HUES64 (cell line): ENCODE results near the gene ANP32D.
"Not testable (repeated sequence)": the region's sequence is repeated elsewhere in the genome, so short reads cannot be mapped to it uniquely, and the experiment has no call there.

Experiments used
- H3K27ac ChIP-seq: 2 replicates; pipeline ENCODE4 v1.7.0; 2013; ENCODE audit warnings: low read depth, low read length, inconsistent platforms
- H3K27me3 ChIP-seq: 2 replicates; pipeline ENCODE4 v1.6.1; 2013; ENCODE audit warnings: mild to moderate bottlenecking, low read length; ENCODE audit not compliant: insufficient read depth
- H3K36me3 ChIP-seq: 2 replicates; pipeline ENCODE4 v1.6.1; 2013; ENCODE audit warnings: mild to moderate bottlenecking, low read length; ENCODE audit not compliant: insufficient read depth
- H3K4me1 ChIP-seq: 2 replicates; pipeline ENCODE4 v1.6.1; 2013; ENCODE audit warnings: mild to moderate bottlenecking, low read length, moderate library complexity; ENCODE audit not compliant: insufficient read depth
- H3K4me3 ChIP-seq: 2 replicates; pipeline ENCODE4 v1.5.1; 2013; ENCODE audit warnings: mild to moderate bottlenecking, low read length, moderate library complexity
- H3K9ac ChIP-seq: 2 replicates; pipeline ENCODE4 v1.6.1; 2013; ENCODE audit warnings: mild to moderate bottlenecking, low read depth, low read length
- H3K9me3 ChIP-seq: 2 replicates; pipeline ENCODE4 v1.6.1; 2013; ENCODE audit warnings: low read depth, low read length; ENCODE audit not compliant: insufficient read depth
- WGBS: fragments of 150-250, 120-280 bp; methylation state at CpG from one replicate; pipeline ENCODE4 v1.1.7; 2013; ENCODE audit warnings: missing lambda C conversion rate; 5-methylcytosine and 5-hydroxymethylcytosine counted together

ANP32D gene

GRCh38 chr12:48454667-48455066 is 17.7 kb upstream of the ANP32D start:
- Histone ChIP-seq H3K4me1 (no peaks in the 10 kb centered on the region), H3K27me3 (no peaks in the 10 kb centered on the region; the same call in 1 of the 2 replicates), H3K9me3 (0 out of 2 replicates have a peak, but pooled peaks cover 3% of the 10 kb centered on the region), H3K36me3 (no peaks in the 10 kb centered on the region), H3K27ac (no peak overlapping the region), H3K9ac (no peak overlapping the region), H3K4me3 (no peak overlapping the region)
- 83% methylated on average over 1 of the region's 1 CpG for WGBS

GRCh38 chr12:48455116-48455515 is 17.2 kb upstream of the ANP32D start:
- H3K9me3 ChIP-seq: no peaks in the 10 kb centered on the region
- H3K27me3 ChIP-seq: no peaks in the 10 kb centered on the region; the same call in 1 of the 2 replicates
- WGBS: 75% methylated on average over 2 of the region's 2 CpGs
- H3K36me3 ChIP-seq: no peaks in the 10 kb centered on the region
- no peak overlapping the region for H3K4me3 ChIP-seq
- H3K27ac ChIP-seq: no peak overlapping the region
- no peaks in the 10 kb centered on the region for H3K4me1 ChIP-seq
- no peak overlapping the region for H3K9ac ChIP-seq

GRCh38 chr12:48459259-48459658 is 13.1 kb upstream of the ANP32D start:
- Histone ChIP-seq H3K4me1 (no peaks in the 10 kb centered on the region), H3K36me3 (no peaks in the 10 kb centered on the region), H3K9ac (no peak overlapping the region), H3K27me3 (no peaks in the 10 kb centered on the region; the same call in 1 of the 2 replicates), H3K27ac (no peak overlapping the region), H3K4me3 (no peak overlapping the region), H3K9me3 (no peaks in the 10 kb centered on the region)
- 95% methylated on average over 6 of the region's 6 CpGs for WGBS

- not testable (repeated sequence) for H3K4me1 ChIP-seq, H3K36me3 ChIP-seq, H3K27me3 ChIP-seq, H3K4me3 ChIP-seq, H3K9ac ChIP-seq, H3K27ac ChIP-seq
- WGBS: 87% methylated on average over 9 of the region's 9 CpGs
- peaks cover 77% of the 10 kb centered on the region for H3K9me3 ChIP-seq
Measured at GRCh38 chr12:48469027-48469426, 3.3 kb upstream of the ANP32D start.

- H3K4me3 ChIP-seq: no peak overlapping the region
- no peak overlapping the region for H3K27ac ChIP-seq
- no peaks in the 10 kb centered on the region for H3K27me3 ChIP-seq
- H3K9me3 ChIP-seq: peaks cover 54% of the 10 kb centered on the region
- WGBS: 88% methylated on average over 9 of the region's 9 CpGs
- no peaks in the 10 kb centered on the region for H3K4me1 ChIP-seq
- no peak overlapping the region for H3K9ac ChIP-seq
- no peaks in the 10 kb centered on the region for H3K36me3 ChIP-seq
Measured at GRCh38 chr12:48473061-48473460, 702 bp downstream of the ANP32D start.

- not testable (repeated sequence) for H3K27me3 ChIP-seq, H3K4me1 ChIP-seq, H3K36me3 ChIP-seq, H3K9ac ChIP-seq, H3K4me3 ChIP-seq, H3K27ac ChIP-seq
- 79% methylated on average over 11 of the region's 11 CpGs for WGBS
- H3K9me3 ChIP-seq: peaks cover 41% of the 10 kb centered on the region
Measured at GRCh38 chr12:48474497-48474896, 2.1 kb downstream of the ANP32D start.

- Histone ChIP-seq H3K36me3 (no peaks in the 10 kb centered on the region), H3K9ac (no peak within 1 kb of the TSS), H3K27ac (no peak within 1 kb of the TSS), H3K9me3 (0 out of 2 replicates have a peak, but pooled peaks cover 4% of the 10 kb centered on the region), H3K27me3 (no peaks in the 10 kb centered on the region; the same call in 1 of the 2 replicates), H3K4me1 (no peaks in the 10 kb centered on the region), H3K4me3 (no peak within 1 kb of the TSS)
- 95% methylated on average over 2 of the region's 2 CpGs for WGBS
Measured at GRCh38 chr12:48482198-48482597, 9.8 kb downstream of the ANP32D start, which contains the start of gene C12orf54. C12orf54 (plus strand) TSS chr12:48482498; CDS start chr12:48483297, 799 bp downstream.

- Histone ChIP-seq H3K27me3 (no peaks in the 10 kb centered on the region; the same call in 1 of the 2 replicates), H3K4me3 (no peak overlapping the region), H3K27ac (no peak overlapping the region), H3K36me3 (no peaks in the 10 kb centered on the region), H3K9ac (no peak overlapping the region), H3K4me1 (no peaks in the 10 kb centered on the region), H3K9me3 (0 out of 2 replicates have a peak, but pooled peaks cover 4% of the 10 kb centered on the region)
- WGBS: 90% methylated on average over 3 of the region's 3 CpGs
Measured at GRCh38 chr12:48482930-48483329, 10.6 kb downstream of the ANP32D start.

GRCh38 chr12:48486261-48486660 is 13.9 kb downstream of the ANP32D start:
- Histone ChIP-seq H3K4me3 (no peak overlapping the region), H3K27me3 (no peaks in the 10 kb centered on the region; the same call in 1 of the 2 replicates), H3K27ac (no peak overlapping the region), H3K36me3 (no peaks in the 10 kb centered on the region), H3K9ac (no peak overlapping the region), H3K9me3 (no peaks in the 10 kb centered on the region), H3K4me1 (no peaks in the 10 kb centered on the region)
- WGBS: 90% methylated on average over 2 of the region's 2 CpGs

- Histone ChIP-seq H3K9ac (no peak overlapping the region), H3K36me3 (no peaks in the 10 kb centered on the region), H3K9me3 (no peaks in the 10 kb centered on the region), H3K27me3 (no peaks in the 10 kb centered on the region; the same call in 1 of the 2 replicates), H3K27ac (no peak overlapping the region), H3K4me3 (no peak overlapping the region), H3K4me1 (no peaks in the 10 kb centered on the region)
- 83% methylated on average over 5 of the region's 5 CpGs for WGBS
Measured at GRCh38 chr12:48486679-48487078, 14.3 kb downstream of the ANP32D start.

- H3K9me3 ChIP-seq: no peaks in the 10 kb centered on the region
- H3K36me3 ChIP-seq: no peaks in the 10 kb centered on the region
- H3K27ac ChIP-seq: no peak overlapping the region
- no peak overlapping the region for H3K4me3 ChIP-seq
- no peak overlapping the region for H3K9ac ChIP-seq
- 78% methylated on average over 2 of the region's 2 CpGs for WGBS
- H3K27me3 ChIP-seq: no peaks in the 10 kb centered on the region; the same call in 1 of the 2 replicates
- no peaks in the 10 kb centered on the region for H3K4me1 ChIP-seq
Measured at GRCh38 chr12:48489012-48489411, 16.7 kb downstream of the ANP32D start.

GRCh38 chr12:48489456-48489855 is 17.1 kb downstream of the ANP32D start:
- H3K27ac ChIP-seq, H3K4me1 ChIP-seq, H3K4me3 ChIP-seq, H3K36me3 ChIP-seq, H3K27me3 ChIP-seq, H3K9ac ChIP-seq, H3K9me3 ChIP-seq: not testable (repeated sequence)
- 90% methylated on average over 7 of the region's 7 CpGs for WGBS
